Mucosa of gallbladder (tissue), 1 donor: ENCODE data around the gene SAP30. TPM values are rescaled to one million over a fixed set of nuclear protein-coding genes. Genes with fewer than 3 reads are reported as not detected.

Experiments
- DNase-seq: peaks from one replicate; pipeline ENCODE4 v3.0.0-alpha.2; 2020; ENCODE audit warnings: low spot score
- total RNA-seq: library from RNA; stranded (reverse); gene quantifications from one replicate; pipeline ENCODE4 v1.2.1, GENCODE V29; 2021
- donor health status: DM: no; HTN: no; CAD: no.

SAP30 gene
- total RNA-seq, 1 donor from 2014 or later, result 16.4 TPM

DNA sequence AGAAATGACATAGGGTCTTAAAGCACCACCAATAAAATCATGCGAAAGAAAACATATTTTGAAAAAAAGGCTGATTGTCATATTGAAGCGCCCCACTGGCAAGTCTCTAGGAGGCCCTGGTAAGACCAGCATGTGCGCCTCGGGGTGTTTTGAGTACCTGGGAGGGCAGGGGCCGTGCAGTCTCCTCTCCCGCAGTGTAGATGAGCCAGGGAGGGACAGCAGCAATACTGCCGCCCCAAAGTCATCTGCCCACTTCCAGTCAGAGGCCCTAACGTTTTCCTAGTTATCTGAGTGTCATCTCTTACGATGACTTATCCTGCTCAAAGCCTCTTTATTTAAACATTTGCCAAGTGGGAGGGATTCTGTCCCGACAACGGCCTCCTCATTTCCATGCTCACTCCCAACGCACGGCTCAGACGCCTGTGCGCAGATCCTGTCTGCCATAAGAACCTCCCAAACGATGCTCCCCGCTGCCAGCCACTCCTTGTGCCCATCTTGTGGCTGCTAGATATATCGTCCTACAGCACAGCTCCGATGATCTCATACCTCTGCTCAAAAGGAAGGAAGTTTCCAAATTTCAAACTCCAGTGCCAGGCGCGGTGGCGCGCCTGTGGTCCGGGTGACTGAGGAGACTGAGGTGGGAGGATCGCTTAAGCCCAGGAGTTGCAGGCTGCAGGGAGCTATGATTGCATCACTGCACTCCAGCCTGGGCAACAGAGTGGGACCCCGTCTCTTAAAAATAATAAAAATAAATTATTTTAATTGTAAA is 45.3 kb downstream of the SAP30 start:
- DNase-seq, result peak; percentile 23

DNA sequence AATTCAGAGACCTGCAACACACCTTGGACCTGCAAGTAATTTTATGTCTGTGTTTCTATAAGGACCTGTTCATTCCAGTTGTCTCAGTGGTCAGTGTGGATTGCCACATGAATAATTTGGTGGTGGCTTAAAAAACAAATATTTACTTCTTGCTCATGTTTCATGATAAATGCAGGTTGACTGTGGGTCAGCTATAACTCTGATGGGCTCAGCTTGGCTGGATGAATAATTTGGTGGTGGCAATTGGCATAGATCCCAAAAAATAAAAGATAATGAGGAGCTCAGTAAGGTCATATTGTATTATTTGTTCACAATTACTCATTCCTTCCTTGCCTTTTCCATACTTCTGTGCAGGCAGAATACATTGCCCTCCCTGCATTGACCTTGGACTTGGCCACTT is 47.1 kb downstream of the SAP30 start:
- DNase-seq, result no peak

DNA sequence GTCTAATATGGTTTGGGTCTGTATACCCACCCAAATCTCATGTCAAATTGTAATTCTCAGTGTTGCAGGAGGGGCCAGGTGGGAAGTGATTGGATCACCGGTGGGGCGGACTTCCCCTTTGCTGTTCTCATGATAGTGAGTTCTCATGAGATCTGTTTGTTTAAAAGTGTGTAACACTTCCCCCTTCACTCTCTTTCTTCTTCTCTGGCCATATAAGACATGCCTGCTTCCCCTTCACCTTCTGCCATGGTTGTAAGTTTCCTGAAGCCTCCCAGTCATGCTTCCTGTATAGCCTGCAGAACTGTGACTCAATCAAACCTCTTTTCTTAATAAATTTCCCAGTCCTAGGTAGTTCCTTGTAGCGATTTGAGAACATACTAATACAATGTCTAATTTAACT is 47.9 kb downstream of the SAP30 start:
- no peak for DNase-seq

- no peak for DNase-seq
Measured at GRCh38 chr4:173420324-173420752, 49.6 kb downstream of the SAP30 start.

- no peak for DNase-seq
Measured at GRCh38 chr4:173420801-173421200, 50.0 kb downstream of the SAP30 start.

DNA sequence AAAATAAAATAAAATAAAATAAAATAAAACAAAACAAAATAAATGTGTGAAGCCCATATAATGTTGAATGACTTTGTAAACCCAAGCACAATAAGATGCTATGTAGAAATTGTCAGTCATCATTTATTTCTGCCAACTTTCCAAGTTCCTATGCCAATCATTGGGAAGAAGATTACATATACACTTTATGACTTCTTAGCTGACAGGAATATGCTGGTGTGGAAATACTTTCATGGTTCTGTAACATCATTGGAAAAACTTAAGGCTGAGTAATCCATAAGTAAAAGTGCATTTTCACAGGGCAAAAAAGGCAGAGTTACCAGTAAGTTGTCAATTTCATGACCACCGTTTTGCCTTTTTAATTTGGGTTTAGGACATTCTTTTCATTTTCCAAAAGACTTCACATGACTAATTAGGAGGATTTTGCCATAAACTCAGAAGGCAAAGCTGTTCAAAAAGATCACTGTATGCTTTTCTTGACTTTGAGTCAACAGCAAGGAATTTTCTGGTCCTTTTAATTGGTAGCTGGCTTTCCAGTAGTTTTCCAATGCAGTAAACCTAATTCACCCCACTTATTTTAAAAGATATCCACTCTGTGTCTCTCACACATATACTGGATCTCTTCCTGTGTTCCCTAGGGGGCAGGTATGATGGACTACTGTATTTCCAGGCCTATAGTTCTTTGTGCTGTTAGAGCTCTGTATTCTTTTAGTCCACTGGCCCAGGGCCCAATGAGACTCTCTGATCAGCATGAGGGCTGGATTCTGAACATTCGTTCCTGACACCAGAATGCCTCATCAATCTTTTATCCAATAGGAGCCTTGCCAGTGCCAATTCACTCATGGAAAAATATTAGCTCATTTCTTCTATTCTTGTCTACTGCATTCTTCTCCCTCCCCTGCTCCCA is 54.4 kb downstream of the SAP30 start:
- DNase-seq, result no peak

- no peak for DNase-seq
Measured at GRCh38 chr4:173426064-173426463, 55.3 kb downstream of the SAP30 start.

Other genes with a start within 250 kb of the SAP30 start
- gene GALNT7, start 202.1 kb upstream of the SAP30 start, total RNA-seq, result 45.3 TPM
- gene HMGB2, start 36.6 kb upstream of the SAP30 start, total RNA-seq, result 39.1 TPM
- gene SCRG1, start 28.2 kb downstream of the SAP30 start, total RNA-seq, result 8.4 TPM
- 104 TPM for gene HAND2, start 159.3 kb downstream of the SAP30 start, total RNA-seq